G401 (cell line): ENCODE measurements around the gene COL9A3. TPM values are rescaled to one million over a fixed set of nuclear protein-coding genes. Genes with fewer than 3 reads are reported as not detected.

Experiments
- DNase-seq: peaks from one replicate; pipeline ENCODE4 v3.0.0-alpha.2; 2015; ENCODE audit warnings: low spot score
- in situ Hi-C: cut with HindIII; loops from 2 replicates; pipeline ENCODE4 v1.10.0; 2016; ENCODE audit warnings: low sequenced_read_pairs, mixed read lengths
- total RNA-seq: library from RNA; depleted of rRNA; stranded (reverse); fragments of >200 nt; shearing (Covaris generic); gene quantifications from 2 replicates; pipeline ENCODE4 v1.2.3, GENCODE V29; 2014

Gene COL9A3
- total RNA-seq, 1 experiment from 2014 or later, result 8.6 TPM

- DNase-seq, result no peak
- in situ Hi-C loops, result no loop called here
These were observed 9.2 kb upstream of the COL9A3 start for GRCh38 chr20:62807444-62808210.

GRCh38 chr20:62808211-62808865 is 8.5 kb upstream of the COL9A3 start:
- DNase-seq, result peak; percentile 77
- in situ Hi-C loops, result no loop called here

DNA sequence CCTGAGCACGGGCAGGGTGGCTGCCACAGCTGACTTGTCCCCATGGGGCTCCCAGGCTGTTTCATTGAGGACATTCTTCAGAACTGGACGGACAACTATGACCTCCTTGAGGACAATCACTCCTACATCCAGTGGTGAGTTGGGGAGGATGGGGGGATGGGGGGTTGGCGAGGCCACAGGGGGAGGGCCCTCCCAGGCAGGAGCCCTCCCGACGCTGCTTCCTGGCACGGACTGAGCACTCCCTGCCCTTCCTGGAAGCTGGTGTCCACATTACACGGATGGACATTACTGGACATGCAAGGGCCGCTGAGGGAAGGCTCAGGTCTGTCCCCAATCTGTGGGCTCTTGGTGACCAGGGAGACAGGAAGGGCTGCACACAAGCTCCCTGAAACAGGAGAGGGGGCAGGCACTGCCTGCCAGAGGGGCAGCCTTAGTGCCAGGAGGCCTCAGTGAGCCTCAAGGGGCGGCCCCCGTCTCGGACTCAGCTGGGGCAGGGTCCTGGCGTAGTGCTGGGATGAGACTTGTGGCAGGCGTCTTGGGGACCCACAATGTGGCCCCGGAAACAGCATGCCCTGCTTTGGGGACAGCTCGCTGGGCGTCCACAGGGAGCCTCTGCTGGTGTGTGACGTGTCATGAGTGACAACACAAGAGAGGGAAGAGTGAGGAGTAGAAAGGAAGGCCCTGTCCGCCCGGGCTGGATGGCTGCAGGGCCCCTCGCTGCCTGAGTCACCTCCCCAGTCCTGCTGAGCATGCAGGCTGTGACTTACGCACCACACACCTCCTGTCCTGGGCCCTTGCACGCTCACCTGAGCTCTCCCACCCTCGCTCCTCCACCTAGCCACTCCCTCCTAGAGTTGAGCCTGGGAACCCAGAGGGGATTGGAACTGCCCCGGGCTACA is 7.1 kb upstream of the COL9A3 start:
- no peak for DNase-seq
- in situ Hi-C loops, result no loop called here

DNA sequence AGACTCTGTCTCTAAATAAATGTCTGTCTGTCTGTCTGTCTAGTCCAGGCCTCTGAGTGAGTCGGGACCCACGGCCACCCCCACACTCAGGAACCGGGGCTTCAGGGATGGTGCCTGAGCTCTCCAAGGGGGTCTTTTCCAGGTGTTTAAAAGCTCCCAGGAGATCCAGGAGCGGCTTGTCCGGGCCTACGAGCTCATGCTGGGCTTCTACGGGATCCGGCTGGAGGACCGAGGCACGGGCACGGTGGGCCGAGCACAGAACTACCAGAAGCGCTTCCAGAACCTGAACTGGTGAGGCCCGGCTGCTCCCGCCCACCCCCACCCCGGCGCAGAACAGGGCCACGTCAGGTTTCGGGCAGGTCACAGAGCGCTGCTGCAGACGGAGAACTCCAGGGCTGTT is 5.5 kb upstream of the COL9A3 start:
- in situ Hi-C loops, result no loop called here
- DNase-seq, result no peak

DNA sequence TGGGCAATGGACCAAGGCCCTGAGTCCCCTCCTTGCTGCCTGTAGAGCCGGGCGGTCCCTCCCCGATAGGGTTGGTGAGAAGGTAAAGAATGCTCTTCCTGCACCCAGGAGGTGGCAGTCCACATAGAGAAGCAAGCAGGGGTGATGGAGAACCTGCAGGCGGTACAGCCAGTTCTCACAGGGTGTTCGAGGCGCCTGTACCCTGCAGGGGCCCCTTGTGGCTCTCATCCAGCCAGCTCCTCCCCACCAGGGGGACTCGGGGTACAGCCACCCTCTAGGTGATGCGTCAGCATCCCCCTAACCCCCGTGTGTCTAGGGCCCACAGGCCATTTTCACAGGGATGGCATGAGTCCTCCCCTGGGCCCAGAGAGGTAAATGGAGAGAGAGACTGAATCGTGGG is 5.1 kb upstream of the COL9A3 start:
- in situ Hi-C loops, result no loop called here
- DNase-seq, result no peak

GRCh38 chr20:62812181-62812906 is 4.5 kb upstream of the COL9A3 start:
- no peak for DNase-seq
- in situ Hi-C loops, result no loop called here

DNA sequence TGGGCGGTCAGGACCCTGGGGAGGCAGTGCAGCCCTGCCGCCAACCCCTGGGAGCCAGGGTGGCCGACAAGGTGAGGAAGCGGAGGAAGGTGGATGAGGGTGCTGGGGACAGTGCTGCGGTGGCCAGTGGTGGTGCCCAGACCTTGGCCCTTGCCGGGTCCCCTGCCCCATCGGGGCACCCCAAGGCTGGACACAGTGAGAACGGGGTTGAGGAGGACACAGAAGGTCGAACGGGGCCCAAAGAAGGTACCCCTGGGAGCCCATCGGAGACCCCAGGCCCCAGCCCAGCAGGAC is 4.0 kb upstream of the COL9A3 start:
- DNase-seq, result no peak
- in situ Hi-C loops, result no loop called here

- DNase-seq, result no peak
- in situ Hi-C loops, result no loop called here
These were observed 3.3 kb upstream of the COL9A3 start for GRCh38 chr20:62813588-62813987.

- DNase-seq, result no peak
- in situ Hi-C loops, result no loop called here
These were observed 2.7 kb upstream of the COL9A3 start for GRCh38 chr20:62814060-62814708.

GRCh38 chr20:62814709-62815065 is 2.2 kb upstream of the COL9A3 start:
- no peak for DNase-seq
- in situ Hi-C loops, result no loop called here

DNA sequence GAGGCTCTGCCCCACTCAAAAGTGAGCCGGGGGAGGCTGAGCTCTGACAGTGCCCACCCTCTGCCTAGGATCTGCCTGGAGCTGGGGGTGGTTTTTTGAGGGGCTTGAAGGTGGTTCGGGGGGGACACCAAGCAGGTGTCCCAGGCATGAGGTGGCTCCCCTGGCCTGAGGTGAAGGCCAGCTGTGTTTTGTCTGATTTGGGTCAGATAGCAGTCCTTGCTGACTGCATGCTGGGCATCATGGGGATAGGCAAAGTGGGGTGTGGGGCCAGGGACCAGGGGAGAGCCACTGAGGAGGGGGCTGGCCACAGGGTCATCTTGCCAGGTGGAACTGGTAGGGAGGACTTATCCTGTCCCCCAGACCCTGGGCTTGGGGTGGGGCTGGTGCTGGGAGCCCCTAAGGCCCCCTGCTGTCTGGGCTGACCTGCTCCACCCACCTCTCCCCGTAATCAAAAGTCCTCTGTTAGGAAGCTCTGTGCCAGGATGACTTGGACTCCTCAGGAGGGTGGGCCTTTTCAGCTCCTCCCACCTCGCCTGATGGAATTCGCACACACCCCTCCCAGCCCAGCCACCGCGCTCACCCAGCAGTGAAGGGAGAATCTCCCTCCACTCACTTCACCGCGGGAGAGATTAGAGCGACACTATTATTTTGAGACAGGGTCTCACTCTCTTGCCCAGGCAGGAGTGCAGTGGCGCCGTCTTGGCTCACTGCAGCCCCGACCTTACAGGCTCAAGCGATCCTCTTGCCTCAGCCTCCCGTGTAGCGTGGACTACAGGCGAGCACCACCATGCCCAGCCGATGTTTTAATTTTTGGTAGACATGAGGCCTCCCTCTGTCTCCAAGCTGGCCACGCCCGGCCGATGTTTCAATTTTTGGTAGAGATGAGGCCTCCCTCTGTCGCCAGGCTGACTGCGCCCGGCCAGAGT is 1.5 kb upstream of the COL9A3 start:
- DNase-seq, result no peak
- in situ Hi-C loops, result no loop called here

DNA sequence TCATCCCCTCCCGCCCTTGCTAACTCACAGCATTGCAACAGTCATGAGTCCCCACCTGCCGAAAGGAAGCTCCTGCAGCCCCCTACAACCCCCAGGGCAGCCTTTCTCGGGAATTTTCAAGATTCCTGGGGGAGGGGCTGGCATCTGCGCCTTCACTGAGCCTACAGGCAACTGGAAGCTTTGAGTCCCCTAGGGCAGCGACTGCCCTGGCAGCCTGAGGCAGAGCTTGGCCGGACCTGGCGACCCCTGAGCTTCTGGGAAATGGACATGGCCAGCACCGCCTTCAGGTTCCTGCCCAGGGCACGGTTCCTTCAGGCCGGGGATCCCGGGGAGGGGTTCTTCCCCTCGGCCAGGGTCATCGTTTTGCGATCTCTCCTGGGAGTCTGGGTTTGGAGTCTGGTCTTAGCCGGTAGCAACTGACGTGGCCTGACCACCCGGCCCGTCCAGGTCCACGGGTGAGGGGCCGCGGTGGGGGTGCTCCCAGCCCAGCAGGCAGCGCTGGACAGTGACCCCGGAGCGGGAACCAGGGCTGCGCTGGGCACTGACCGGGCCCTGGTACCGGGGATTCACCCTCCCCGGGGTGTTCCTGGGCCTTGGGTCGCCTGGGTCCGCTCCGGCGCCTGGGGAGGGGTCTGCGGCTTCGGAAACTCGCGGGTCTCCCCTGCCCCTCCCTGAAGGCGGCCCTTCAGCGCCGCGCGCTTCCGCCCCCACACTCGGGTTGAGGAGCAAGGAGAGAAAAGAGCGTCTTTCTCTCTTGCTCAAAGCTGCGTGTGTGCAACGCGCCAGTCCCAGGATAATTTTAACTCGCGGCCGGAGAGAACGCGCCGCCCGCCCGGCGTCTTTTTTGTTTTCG is 593 bp upstream of the COL9A3 start:
- in situ Hi-C loops, result no loop called here
- DNase-seq, result no peak

DNA sequence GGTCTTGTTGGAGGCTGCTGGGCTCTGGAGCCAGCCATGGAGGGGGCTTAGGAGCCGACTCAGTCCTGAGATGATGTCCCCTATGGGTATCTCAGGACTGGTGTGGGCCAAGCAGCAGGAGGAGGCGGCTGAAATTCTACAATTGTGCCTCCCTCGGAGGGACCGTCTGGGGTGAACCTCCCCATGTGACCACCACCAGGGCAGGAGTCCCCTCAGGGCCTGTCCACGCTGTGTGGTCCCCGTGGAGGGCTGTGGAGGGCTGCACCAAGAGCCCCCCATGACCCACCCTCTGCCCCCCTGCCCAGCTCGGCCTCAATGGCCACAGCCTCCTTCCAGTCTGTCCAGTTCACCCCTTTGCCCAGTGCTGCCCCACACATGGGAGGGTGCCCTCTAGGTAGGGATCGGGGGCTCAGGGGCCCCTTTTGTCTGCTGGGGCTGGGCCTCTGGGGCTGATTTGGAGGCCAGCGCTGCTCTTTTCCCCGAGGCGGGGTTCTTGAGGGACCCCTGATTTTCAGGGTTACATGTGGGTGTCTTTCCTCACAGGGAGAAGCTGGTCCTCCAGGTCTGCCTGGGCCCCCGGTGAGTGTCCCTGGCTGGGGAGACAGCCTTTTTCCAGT is 1.2 kb downstream of the COL9A3 start:
- DNase-seq, result no peak
- in situ Hi-C loops, result no loop called here

GRCh38 chr20:62818592-62819493 is 2.0 kb downstream of the COL9A3 start:
- peak; percentile 39 for DNase-seq
- in situ Hi-C loops, result no loop called here

DNA sequence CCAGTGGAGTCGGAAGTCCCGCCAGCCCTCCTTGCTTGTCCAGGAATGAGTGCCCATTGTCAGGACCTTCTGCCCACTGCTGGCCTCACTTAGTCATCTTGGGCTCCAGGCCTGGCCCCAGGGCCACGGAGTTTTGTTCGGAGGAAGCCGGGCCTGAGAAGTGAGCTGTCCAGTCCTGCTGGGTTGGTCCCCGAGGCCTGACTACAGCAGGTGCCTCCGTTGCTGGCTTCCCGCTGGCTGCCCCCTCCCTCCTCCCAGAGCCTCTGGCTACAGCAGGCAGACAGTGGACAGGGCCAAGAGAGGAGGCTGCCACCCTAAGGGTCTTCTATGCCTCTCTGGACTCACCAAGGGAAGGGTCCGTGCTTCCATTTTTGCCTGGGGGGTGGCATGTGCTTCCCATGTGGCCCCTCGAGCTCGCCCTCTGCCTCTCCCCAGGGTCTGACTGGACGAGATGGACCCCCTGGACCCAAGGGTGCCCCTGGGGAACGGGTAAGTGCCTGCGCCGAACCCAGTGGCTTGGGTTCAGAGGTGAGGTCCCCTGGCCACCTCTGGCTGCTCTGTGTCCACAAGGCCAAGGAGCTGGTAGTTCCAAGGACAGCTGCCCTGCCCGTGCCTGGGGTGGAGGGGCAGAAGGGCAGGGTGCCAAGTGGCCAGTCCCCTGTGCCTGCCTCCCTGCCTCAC is 2.8 kb downstream of the COL9A3 start:
- DNase-seq, result no peak
- in situ Hi-C loops, result no loop called here
